SW480 (cell line): ENCODE results near the gene MALSU1.
A peak's percentile ranks its signal among the peaks of the same experiment; 100 is the strongest.

ENCODE experiments used
- DNase-seq: peaks from one replicate; pipeline ENCODE4 v3.0.0-alpha.2; 2016; ENCODE audit warnings: low spot score

MALSU1 gene

GRCh38 chr7:23335621-23336020, 36.5 kb downstream of the MALSU1 start:
- no peak for DNase-seq

- DNase-seq = no peak
These were observed 36.9 kb downstream of the MALSU1 start for GRCh38 chr7:23336086-23336485.

GRCh38 chr7:23336799-23337283, 37.7 kb downstream of the MALSU1 start:
- DNase-seq = no peak

- DNase-seq = no peak
These were observed 38.2 kb downstream of the MALSU1 start for GRCh38 chr7:23337374-23337773.

GRCh38 chr7:23338439-23338838, 39.3 kb downstream of the MALSU1 start:
- no peak for DNase-seq

- no peak for DNase-seq
These were observed 39.7 kb downstream of the MALSU1 start for GRCh38 chr7:23338863-23339262.

GRCh38 chr7:23341846-23342598, 42.9 kb downstream of the MALSU1 start:
- DNase-seq = no peak

- DNase-seq = no peak
These were observed 44.0 kb downstream of the MALSU1 start for GRCh38 chr7:23343102-23343501.

GRCh38 chr7:23343806-23344475, 44.8 kb downstream of the MALSU1 start:
- DNase-seq = no peak

GRCh38 chr7:23345601-23346000, 46.5 kb downstream of the MALSU1 start:
- DNase-seq = no peak

- DNase-seq = no peak
These were observed 47.2 kb downstream of the MALSU1 start for GRCh38 chr7:23346316-23346715.

- DNase-seq = no peak
These were observed 48.0 kb downstream of the MALSU1 start for GRCh38 chr7:23347033-23347681.

- no peak for DNase-seq
These were observed 48.6 kb downstream of the MALSU1 start for GRCh38 chr7:23347682-23348180.

- no peak for DNase-seq
These were observed 50.5 kb downstream of the MALSU1 start for GRCh38 chr7:23349484-23350157.

GRCh38 chr7:23350466-23350865, 51.3 kb downstream of the MALSU1 start:
- no peak for DNase-seq

GRCh38 chr7:23353172-23353571, 54.0 kb downstream of the MALSU1 start:
- DNase-seq = no peak

GRCh38 chr7:23356168-23356567, 57.0 kb downstream of the MALSU1 start:
- no peak for DNase-seq

- DNase-seq = no peak
These were observed 57.6 kb downstream of the MALSU1 start for GRCh38 chr7:23356726-23357125.

GRCh38 chr7:23357190-23358093, 58.3 kb downstream of the MALSU1 start:
- DNase-seq = peak; percentile 54

- no peak for DNase-seq
These were observed 59.1 kb downstream of the MALSU1 start for GRCh38 chr7:23358152-23358674.
